H1 (cell line): ENCODE results near the gene TRAF5. TPM values are rescaled to one million over a fixed set of nuclear protein-coding genes. Genes with fewer than 3 reads are reported as not detected.

Source experiments
- CTCF ChIA-PET: fragments of 300-600 bp; sonication (Branson Sonifier 250); formaldehyde crosslinking; loops from one replicate; lab custom pipeline; 2021; ENCODE audit not compliant: partially characterized antibody; lab: Charles Lee
- POLR2A ChIA-PET: fragments of 300-600 bp; sonication (Branson Sonifier 250); formaldehyde crosslinking; loops from one replicate; lab custom pipeline; 2021; ENCODE audit warnings: inconsistent platforms; ENCODE audit not compliant: partially characterized antibody; lab: Charles Lee
- DNase-seq, 2 experiments: peaks; one replicate each; pipeline versions ENCODE4 v3.0.0 to v3.0.0-alpha.2; 2010 to 2022; ENCODE audit warnings: low spot score in 2 of 2, low read depth in 1 of 2, mixed read lengths in 1 of 2
- FAIRE-seq: peaks from 2 replicates; lab custom pipeline; 2011; peaks lifted over from hg19 to GRCh38; lab: Jason Lieb, UNC
- H2AFZ ChIP-seq: 2 replicates; pipeline ENCODE4 v1.8.1; 2012; ENCODE audit warnings: low read length, inconsistent platforms
- H2AK5ac ChIP-seq: 2 replicates; pipeline ENCODE4 v1.6.1; 2013; ENCODE audit warnings: low read depth, low read length
- H2BK120ac ChIP-seq: replicated peaks from 2 replicates; pipeline ENCODE3; 2013; ENCODE audit warnings: low read depth, low read length, inconsistent platforms
- H2BK12ac ChIP-seq: 2 replicates; pipeline ENCODE4 v1.6.1; 2013; ENCODE audit warnings: low read depth, low read length
- H2BK15ac ChIP-seq: 2 replicates; pipeline ENCODE4 v1.6.1; 2013; ENCODE audit warnings: low read length
- H2BK20ac ChIP-seq: 2 replicates; pipeline ENCODE4 v1.6.1; 2013; ENCODE audit warnings: low read length
- H2BK5ac ChIP-seq: 2 replicates; pipeline ENCODE4 v1.6.1; 2013; ENCODE audit warnings: low read depth, low read length
- H3K14ac ChIP-seq: 2 replicates; pipeline ENCODE4 v1.6.1; 2013; ENCODE audit warnings: inconsistent platforms; ENCODE audit not compliant: insufficient read length
- H3K18ac ChIP-seq: 2 replicates; pipeline ENCODE4 v1.6.1; 2013; ENCODE audit warnings: low read length; ENCODE audit errors: extremely low read depth
- H3K23ac ChIP-seq: 2 replicates; pipeline ENCODE4 v1.6.1; 2013; ENCODE audit warnings: inconsistent platforms; ENCODE audit not compliant: insufficient read length
- H3K23me2 ChIP-seq: 2 replicates; pipeline ENCODE4 v1.6.1; 2013; ENCODE audit warnings: low read depth, low read length
- H3K27ac ChIP-seq: 2 replicates; pipeline ENCODE4 v1.6.1; 2011; ENCODE audit warnings: low read depth, low read length, inconsistent platforms
- H3K27me3 ChIP-seq, 4 experiments: replicated peaks in 1 of 4; 1 replicate in 1 of 4; 2 replicates in 3 of 4; pipeline versions ENCODE4 v1.6.1 to v1.8.1; 2011 to 2013; ENCODE audit warnings: low read length in 3 of 4, mild to moderate bottlenecking in 3 of 4, inconsistent platforms in 2 of 4, mixed read lengths in 2 of 4, moderate library complexity in 1 of 4; ENCODE audit not compliant: control insufficient read depth in 3 of 4, insufficient read depth in 3 of 4; ENCODE audit errors: extremely low read depth in 1 of 4
- H3K36me3 ChIP-seq, 4 experiments: 2 replicates each; pipeline versions ENCODE4 v1.6.1 to v1.8.1; 2011 to 2013; ENCODE audit warnings: mild to moderate bottlenecking in 4 of 4, low read length in 3 of 4, moderate library complexity in 2 of 4, control low read depth in 1 of 4, inconsistent platforms in 1 of 4; ENCODE audit not compliant: insufficient read depth in 4 of 4, control insufficient read depth in 2 of 4
- H3K4ac ChIP-seq: replicated peaks from 2 replicates; pipeline ENCODE3; 2013; ENCODE audit warnings: low read length, low read depth, mixed read lengths, inconsistent platforms; ENCODE audit not compliant: insufficient read length
- H3K4me1 ChIP-seq, 4 experiments: replicated peaks in 1 of 4; 1 replicate in 1 of 4; 2 replicates in 3 of 4; pipeline versions ENCODE4 v1.6.1 to v1.8.1; 2011 to 2013; ENCODE audit warnings: low read length in 3 of 4, inconsistent platforms in 2 of 4, mixed read lengths in 1 of 4; ENCODE audit not compliant: insufficient read depth in 4 of 4, control insufficient read depth in 3 of 4
- H3K4me2 ChIP-seq, 2 experiments: 2 replicates each; pipeline versions ENCODE4 v1.6.1 to v1.8.1; 2011 to 2013; ENCODE audit warnings: low read depth in 2 of 2, low read length in 2 of 2, control low read depth in 1 of 2, inconsistent platforms in 1 of 2, mild to moderate bottlenecking in 1 of 2; ENCODE audit not compliant: insufficient read depth in 1 of 2
- H3K4me3 ChIP-seq, 4 experiments: fragments of 200-600, 300-600 bp in 1 of 4; sonication (generic), shearing (Covaris generic), sonication (Bioruptor Twin) in 1 of 4; 2 replicates each; pipeline versions ENCODE4 v1.5.1 to v1.8.1; 2011 to 2016; ENCODE audit warnings: low read length in 4 of 4, low read depth in 3 of 4, control low read depth in 2 of 4, inconsistent platforms in 2 of 4, mild to moderate bottlenecking in 2 of 4, mixed read lengths in 1 of 4, moderate library complexity in 1 of 4; ENCODE audit not compliant: insufficient read depth in 2 of 4; ENCODE audit errors: extremely low read depth in 1 of 4
- H3K56ac ChIP-seq: replicated peaks from 2 replicates; pipeline ENCODE3; 2013; ENCODE audit warnings: low read depth, mild to moderate bottlenecking, mixed read lengths, low read length, inconsistent platforms; ENCODE audit not compliant: insufficient read length
- H3K79me1 ChIP-seq: 2 replicates; pipeline ENCODE4 v1.6.1; 2013; ENCODE audit warnings: low read depth, low read length, control low read depth
- H3K79me2 ChIP-seq, 2 experiments: 2 replicates each; pipeline versions ENCODE4 v1.6.1 to v1.8.1; 2012 to 2013; ENCODE audit warnings: low read length in 2 of 2, mild to moderate bottlenecking in 2 of 2, inconsistent platforms in 1 of 2; ENCODE audit not compliant: insufficient read depth in 2 of 2, control insufficient read depth in 1 of 2
- H3K9ac ChIP-seq, 4 experiments: replicated peaks in 1 of 4; 1 replicate in 1 of 4; 2 replicates in 3 of 4; pipeline versions ENCODE4 v1.6.1 to v1.8.1; 2011 to 2013; ENCODE audit warnings: low read depth in 3 of 4, low read length in 3 of 4, control low read depth in 2 of 4, mild to moderate bottlenecking in 2 of 4, moderate library complexity in 2 of 4, inconsistent platforms in 1 of 4; ENCODE audit errors: extremely low read depth in 1 of 4
- H3K9me3 ChIP-seq, 2 experiments: 2 replicates each; pipeline versions ENCODE4 v1.6.1 to v1.8.1; 2012 to 2013; ENCODE audit warnings: mild to moderate bottlenecking in 2 of 2, moderate library complexity in 2 of 2, control low read depth in 1 of 2, inconsistent platforms in 1 of 2, low read depth in 1 of 2, low read length in 1 of 2, mixed read lengths in 1 of 2; ENCODE audit not compliant: insufficient read depth in 2 of 2
- H4K20me1 ChIP-seq, 2 experiments: replicated peaks in 1 of 2; 2 replicates each; pipeline versions ENCODE3 to v1.8.1; 2011 to 2013; ENCODE audit warnings: inconsistent platforms in 2 of 2, low read length in 2 of 2, mild to moderate bottlenecking in 1 of 2; ENCODE audit not compliant: insufficient read depth in 2 of 2, control insufficient read depth in 1 of 2
- H4K5ac ChIP-seq: 2 replicates; pipeline ENCODE4 v1.6.1; 2013; ENCODE audit warnings: low read length, low read depth, mixed read lengths, inconsistent platforms; ENCODE audit not compliant: insufficient read length
- H4K8ac ChIP-seq: 2 replicates; pipeline ENCODE4 v1.8.0; 2013; ENCODE audit warnings: mild to moderate bottlenecking, moderate library complexity, low read length, inconsistent platforms; ENCODE audit not compliant: insufficient read depth; ENCODE audit errors: extremely low read depth
- H4K91ac ChIP-seq: replicated peaks from 2 replicates; pipeline ENCODE3; 2013; ENCODE audit warnings: low read length, mixed read lengths, inconsistent platforms; ENCODE audit not compliant: insufficient read length
- CHD2 ChIP-seq: IDR thresholded peaks from 2 replicates; pipeline ENCODE4 v1.6.1; 2012; ENCODE audit warnings: low read length, improper control_type of control experiment
- GABPA ChIP-seq: IDR thresholded peaks from 2 replicates; pipeline ENCODE4 v1.6.1; 2011; ENCODE audit warnings: mild to moderate bottlenecking, low read length, moderate library complexity, borderline replicate concordance; ENCODE audit not compliant: insufficient read depth
- RXRA ChIP-seq: IDR thresholded peaks from 2 replicates; pipeline ENCODE4 v1.6.1; 2011; ENCODE audit warnings: low read depth, mild to moderate bottlenecking, low read length, moderate library complexity; ENCODE audit not compliant: insufficient read depth
- WGBS, 2 experiments: shearing (Covaris generic) in 1 of 2; methylation state at CpG; one replicate each; pipeline versions ENCODE4 v1.1.6 to v1.1.7; 2013 to 2015; ENCODE audit warnings: low lambda C conversion rate in 2 of 2, mixed read lengths in 2 of 2, inconsistent platforms in 1 of 2, low coverage in 1 of 2, missing lambda C conversion rate in 1 of 2; ENCODE audit not compliant: insufficient replicate concordance in 2 of 2, insufficient coverage in 1 of 2, insufficient read length in 1 of 2; ENCODE audit errors: extremely low coverage in 1 of 2, missing lambda C conversion rate in 1 of 2; 5-methylcytosine and 5-hydroxymethylcytosine counted together
- polyA plus RNA-seq, 7 experiments: library from polyadenylated mRNA; depleted of rRNA in 3 of 7; stranded (reverse) in 5 of 7; unstranded in 2 of 7; fragments of >200 nt in 5 of 7; fragments of 200-250 nt in 2 of 7; gene quantifications; 1 replicate in 5 of 7; 2 replicates in 1 of 7; 4 replicates in 1 of 7; pipeline versions ENCODE4 v1.2.1 to v1.2.3, GENCODE V29; 2011 to 2013; ENCODE audit warnings: missing spikeins in 2 of 7, mixed read lengths in 2 of 7
- total RNA-seq: library from RNA; stranded (reverse); fragmentation: NEBNext Ultra II Directional; extraction: Animal tissue kit (Norgen Biotek cat#: 25700); gene quantifications from 2 replicates; pipeline ENCODE4 v1.2.1, GENCODE V29; 2021
- TF ChIP-seq, protein P1 (sequence below): IDR thresholded peaks from 2 replicates; pipeline ENCODE4 v1.6.1; 2012; ENCODE audit warnings: inconsistent platforms

TRAF5 gene
- total and polyA plus RNA-seq, 2 of the 8 experiments (the other 6 are each of a cell fraction or from before 2014, with no cell fraction given) = 13.0 to 17.1 TPM

DNA sequence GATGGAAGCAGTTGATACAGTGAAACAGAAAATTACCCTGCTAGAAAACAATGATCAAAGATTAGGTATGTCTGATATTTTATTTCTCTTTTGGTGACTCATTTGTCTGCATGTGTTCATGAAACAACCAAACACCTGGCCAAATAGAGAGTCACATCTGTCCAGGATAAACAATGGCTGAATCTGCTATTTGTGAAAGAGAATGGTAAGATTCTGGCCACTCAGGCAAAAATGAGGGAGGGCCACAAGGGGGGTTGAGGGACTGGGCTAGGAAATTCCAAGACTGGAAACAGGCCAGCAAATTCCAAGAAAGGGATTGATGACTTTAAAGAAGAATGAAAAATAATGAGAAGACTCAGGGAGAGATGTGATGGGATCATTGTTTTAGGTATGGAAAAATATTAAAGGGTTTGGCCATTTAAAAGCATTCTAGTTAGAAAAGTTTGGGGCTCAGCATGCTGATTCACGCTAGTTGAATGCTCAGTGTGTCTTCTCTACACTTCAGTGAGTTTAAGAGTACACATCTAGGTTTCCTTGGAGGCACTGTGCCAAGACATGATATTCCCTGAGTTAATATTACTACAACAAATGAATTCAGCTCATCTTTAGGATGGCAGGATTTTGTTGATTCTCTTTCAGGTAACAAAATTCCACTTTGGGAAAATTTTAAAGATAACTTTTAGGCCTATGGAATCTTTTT lies 44.9 kb downstream of the TRAF5 start:
- Histone ChIP-seq H3K27ac (no peak overlapping the region), H2BK120ac (no peak overlapping the region), H2AK5ac (no peak overlapping the region), H3K56ac (no peak overlapping the region), H2AFZ (no peak overlapping the region), H4K5ac (no peak overlapping the region), H4K8ac (no peak overlapping the region), H3K79me1 (no peaks in the 10 kb centered on the region), H3K9ac (no peak overlapping the region), H3K4me2 (no peak overlapping the region), H2BK15ac (no peak overlapping the region), H3K4ac (no peak overlapping the region), H3K9me3 (no peaks in the 10 kb centered on the region), H2BK12ac (no peak overlapping the region), H2BK5ac (no peak overlapping the region), H3K23ac (no peak overlapping the region), H2BK20ac (no peak overlapping the region), H3K18ac (no peak overlapping the region), H4K91ac (no peak overlapping the region), H4K20me1 (no peaks in the 10 kb centered on the region), H3K4me1 (peaks cover 0 to 5% (median 4%) of the 10 kb centered on the region in 4 experiments; a peak in 4 of 7 replicates), H3K4me3 (no peak overlapping the region), H3K14ac (no peak overlapping the region), H3K79me2 (no peaks in the 10 kb centered on the region), H3K23me2 (no peaks in the 10 kb centered on the region), H3K27me3 (no peaks in the 10 kb centered on the region), H3K36me3 (peaks cover 0 to 4% (median 0%) of the 10 kb centered on the region in 4 experiments; a peak in 3 of 8 replicates)
- FAIRE-seq (no peak), DNase-seq (no peak)
- ChIA-PET POLR2A (interaction anchor here (0.7 kb wide), 1 partner anchor 35 kb away, joined by 4 read pairs; no protein-coding TSS in a partner anchor), CTCF (interaction anchor here (1.1 to 2.2 kb wide), 2 partner anchors 15 to 48 kb away, joined by 4 to 8 read pairs; no protein-coding TSS in a partner anchor)
- WGBS, 2 experiments = 82% methylated on average over 1 of the region's 1 CpG; no CpG with 5 or more reads in 1 of the 2 experiments
- no peak for TF ChIP-seq RXRA
- TF ChIP-seq, protein P1, sequence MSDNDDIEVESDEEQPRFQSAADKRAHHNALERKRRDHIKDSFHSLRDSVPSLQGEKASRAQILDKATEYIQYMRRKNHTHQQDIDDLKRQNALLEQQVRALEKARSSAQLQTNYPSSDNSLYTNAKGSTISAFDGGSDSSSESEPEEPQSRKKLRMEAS = no peak
- no peak for TF ChIP-seq GABPA
- TF ChIP-seq CHD2 = no peak
